Measurements from ENCODE around the gene SIDT1.

Gene SIDT1

DNA sequence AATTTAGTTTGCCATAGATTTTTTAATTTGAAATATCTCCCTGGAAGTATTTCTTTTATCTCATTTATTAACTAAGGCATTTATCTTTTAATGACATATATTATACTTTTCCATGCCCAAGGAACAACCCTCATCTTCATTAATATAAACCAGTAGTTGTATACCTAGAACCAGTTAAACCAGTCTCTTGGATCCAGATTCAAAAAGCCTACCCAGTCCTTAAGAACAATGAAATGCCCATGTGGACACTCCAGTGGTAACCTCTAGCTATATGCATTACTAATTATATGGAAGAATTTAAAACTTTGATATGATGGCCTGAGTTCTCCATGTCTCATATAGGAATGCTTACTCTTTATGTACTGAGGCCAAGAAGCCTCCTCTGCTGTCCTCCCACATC, 4.8 kb downstream of the SIDT1 start:
- no peak overlapping the region for H3K4me3 ChIP-seq (ENCODE audit: insufficient read depth, low read depth, low read length, poor library complexity, severe bottlenecking)
- no peak for DNase-seq
- peaks cover 9% of the 10 kb centered on the region for H3K36me3 ChIP-seq (ENCODE audit: control insufficient read depth, insufficient read depth, low read length)
- no peak overlapping the region for H3K27ac ChIP-seq (ENCODE audit: insufficient read depth, low read length, poor library complexity, severe bottlenecking)
- no peaks in the 10 kb centered on the region for H3K9me3 ChIP-seq (ENCODE audit: control insufficient read depth, low read length)
- no peaks in the 10 kb centered on the region for H3K27me3 ChIP-seq (replicated peaks; ENCODE audit: control insufficient read depth, insufficient read depth, low read length, poor library complexity, severe bottlenecking)
- peaks cover 8% of the 10 kb centered on the region for H3K4me1 ChIP-seq (ENCODE audit: control insufficient read depth, insufficient read depth, low read length, poor library complexity, severe bottlenecking)

DNA sequence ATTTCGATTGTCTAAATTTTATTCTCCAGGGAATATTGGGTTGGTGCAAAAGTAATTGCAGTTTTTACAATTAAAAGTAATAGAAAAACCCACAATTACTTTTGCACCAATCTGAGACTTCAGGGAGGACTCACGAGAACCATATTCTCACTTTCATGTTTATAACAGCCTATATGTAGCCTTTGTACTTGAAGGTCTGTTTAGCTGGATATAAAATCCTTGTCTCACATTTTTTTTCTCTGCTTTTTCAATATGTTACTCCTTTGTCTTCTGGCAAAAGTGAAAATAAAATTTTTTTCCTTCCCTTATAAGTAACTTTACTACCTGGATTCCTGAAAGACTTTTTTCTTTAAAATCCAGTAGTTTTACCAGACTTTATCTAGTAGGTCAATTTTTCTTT, 9.2 kb downstream of the SIDT1 start:
- Histone ChIP-seq H3K4me3 (ENCODE audit: insufficient read depth, low read depth, low read length, poor library complexity, severe bottlenecking) (no peak overlapping the region), H3K27me3 (replicated peaks; ENCODE audit: control insufficient read depth, insufficient read depth, low read length, poor library complexity, severe bottlenecking) (no peaks in the 10 kb centered on the region), H3K9me3 (ENCODE audit: control insufficient read depth, low read length) (no peaks in the 10 kb centered on the region), H3K36me3 (ENCODE audit: control insufficient read depth, insufficient read depth, low read length) (peaks cover 18% of the 10 kb centered on the region), H3K27ac (ENCODE audit: insufficient read depth, low read length, poor library complexity, severe bottlenecking) (no peak overlapping the region), H3K4me1 (ENCODE audit: control insufficient read depth, insufficient read depth, low read length, poor library complexity, severe bottlenecking) (no peaks in the 10 kb centered on the region)
- DNase-seq, result no peak

DNA sequence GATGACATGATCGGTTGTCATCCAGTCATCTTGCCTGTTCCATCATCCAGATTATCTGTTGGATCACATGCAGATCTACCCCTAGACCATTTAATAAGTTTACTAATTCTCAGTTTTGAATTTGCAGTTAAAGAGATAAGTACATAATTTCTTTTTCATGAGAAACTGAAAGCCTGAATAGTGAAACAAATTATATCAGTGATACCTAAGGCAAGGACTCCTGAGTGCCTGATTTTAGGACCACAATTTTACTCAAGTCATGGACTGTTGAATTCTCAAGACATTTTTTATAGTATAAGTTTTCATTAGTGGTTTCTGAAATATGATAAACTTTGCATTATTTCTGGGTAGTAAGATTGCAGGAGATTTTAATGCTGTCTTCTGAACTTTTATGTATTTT, 13.2 kb downstream of the SIDT1 start:
- Histone ChIP-seq H3K27me3 (replicated peaks; ENCODE audit: control insufficient read depth, insufficient read depth, low read length, poor library complexity, severe bottlenecking) (no peaks in the 10 kb centered on the region), H3K27ac (ENCODE audit: insufficient read depth, low read length, poor library complexity, severe bottlenecking) (no peak overlapping the region), H3K36me3 (ENCODE audit: control insufficient read depth, insufficient read depth, low read length) (peaks cover 8% of the 10 kb centered on the region), H3K4me1 (ENCODE audit: control insufficient read depth, insufficient read depth, low read length, poor library complexity, severe bottlenecking) (no peaks in the 10 kb centered on the region), H3K4me3 (ENCODE audit: insufficient read depth, low read depth, low read length, poor library complexity, severe bottlenecking) (no peak overlapping the region), H3K9me3 (ENCODE audit: control insufficient read depth, low read length) (no peaks in the 10 kb centered on the region)
- DNase-seq, result no peak

DNA sequence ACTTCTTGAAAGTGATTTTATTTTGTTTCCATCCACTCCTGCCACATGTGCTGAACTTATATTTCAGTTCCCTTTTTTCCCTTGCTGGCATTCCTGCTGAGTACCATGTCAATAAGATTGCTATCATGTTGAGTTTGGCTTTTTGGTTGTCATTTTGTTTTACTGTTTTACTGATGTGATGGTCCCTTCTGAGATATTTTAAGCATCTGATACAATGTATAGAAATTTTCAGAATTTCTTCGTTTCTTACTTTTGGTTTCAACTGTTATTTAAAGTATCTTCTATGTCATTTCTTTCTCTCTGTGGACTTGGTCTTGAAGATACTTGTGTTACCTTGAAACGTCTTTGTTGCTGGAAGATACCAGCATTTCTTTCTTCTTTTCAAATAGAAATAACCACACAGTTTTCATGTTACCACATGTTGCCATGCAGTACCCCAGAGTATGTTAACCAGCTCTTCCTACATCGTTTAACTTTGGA, 14.1 kb downstream of the SIDT1 start:
- H3K4me1 ChIP-seq (ENCODE audit: control insufficient read depth, insufficient read depth, low read length, poor library complexity, severe bottlenecking), result no peaks in the 10 kb centered on the region
- no peaks in the 10 kb centered on the region for H3K9me3 ChIP-seq (ENCODE audit: control insufficient read depth, low read length)
- H3K27ac ChIP-seq (ENCODE audit: insufficient read depth, low read length, poor library complexity, severe bottlenecking), result no peak overlapping the region
- H3K36me3 ChIP-seq (ENCODE audit: control insufficient read depth, insufficient read depth, low read length), result peaks cover 8% of the 10 kb centered on the region
- H3K27me3 ChIP-seq (replicated peaks; ENCODE audit: control insufficient read depth, insufficient read depth, low read length, poor library complexity, severe bottlenecking), result no peaks in the 10 kb centered on the region
- H3K4me3 ChIP-seq (ENCODE audit: insufficient read depth, low read depth, low read length, poor library complexity, severe bottlenecking), result no peak overlapping the region
- no peak for DNase-seq

DNA sequence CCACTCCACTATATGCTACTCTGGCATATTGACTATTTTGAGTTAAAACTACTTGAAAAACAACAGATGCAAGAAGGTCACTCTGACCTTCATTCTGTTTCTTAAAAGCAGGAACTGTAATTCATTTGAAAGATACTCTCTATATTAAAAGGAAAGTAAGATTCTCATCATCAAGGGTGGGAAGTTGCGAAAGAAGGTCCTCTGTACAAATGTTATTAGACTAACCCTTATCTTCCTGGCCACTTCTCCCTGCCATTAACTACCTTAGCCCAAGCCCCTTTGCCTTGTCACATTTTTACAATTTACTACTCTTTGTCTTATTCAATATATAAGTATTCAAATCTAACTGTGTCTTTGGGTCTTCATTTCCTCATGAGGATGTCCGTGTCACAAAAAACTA, 16.1 kb downstream of the SIDT1 start:
- Histone ChIP-seq H3K4me3 (ENCODE audit: insufficient read depth, low read depth, low read length, poor library complexity, severe bottlenecking) (no peak overlapping the region), H3K27me3 (replicated peaks; ENCODE audit: control insufficient read depth, insufficient read depth, low read length, poor library complexity, severe bottlenecking) (no peaks in the 10 kb centered on the region), H3K36me3 (ENCODE audit: control insufficient read depth, insufficient read depth, low read length) (peaks cover 3% of the 10 kb centered on the region), H3K9me3 (ENCODE audit: control insufficient read depth, low read length) (no peaks in the 10 kb centered on the region), H3K4me1 (ENCODE audit: control insufficient read depth, insufficient read depth, low read length, poor library complexity, severe bottlenecking) (no peaks in the 10 kb centered on the region), H3K27ac (ENCODE audit: insufficient read depth, low read length, poor library complexity, severe bottlenecking) (no peak overlapping the region)
- DNase-seq, result no peak

DNA sequence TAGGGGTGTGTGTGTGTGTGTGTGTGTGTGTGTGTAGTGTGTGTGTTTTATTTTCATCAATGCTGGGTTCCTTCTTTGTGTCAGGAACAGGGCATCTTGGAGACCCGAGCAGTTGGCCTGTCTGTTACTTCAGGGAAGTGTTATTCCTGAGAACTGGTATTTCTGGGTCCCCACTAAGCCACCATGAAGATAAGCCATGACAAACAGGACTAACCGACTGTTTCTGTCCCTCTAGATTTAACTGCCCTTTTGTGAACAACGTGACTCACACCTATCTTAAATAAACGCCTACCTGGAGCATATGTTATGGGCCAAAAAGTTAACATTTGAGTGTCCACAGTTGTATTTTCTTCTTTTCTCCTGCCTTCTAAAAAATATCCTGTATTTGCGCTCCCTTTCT, 19.5 kb downstream of the SIDT1 start:
- Histone ChIP-seq H3K27me3 (replicated peaks; ENCODE audit: control insufficient read depth, insufficient read depth, low read length, poor library complexity, severe bottlenecking) (no peaks in the 10 kb centered on the region), H3K4me1 (ENCODE audit: control insufficient read depth, insufficient read depth, low read length, poor library complexity, severe bottlenecking) (no peaks in the 10 kb centered on the region), H3K27ac (ENCODE audit: insufficient read depth, low read length, poor library complexity, severe bottlenecking) (no peak overlapping the region), H3K9me3 (ENCODE audit: control insufficient read depth, low read length) (no peaks in the 10 kb centered on the region), H3K36me3 (ENCODE audit: control insufficient read depth, insufficient read depth, low read length) (no peaks in the 10 kb centered on the region), H3K4me3 (ENCODE audit: insufficient read depth, low read depth, low read length, poor library complexity, severe bottlenecking) (no peak overlapping the region)
- DNase-seq, result no peak

DNA sequence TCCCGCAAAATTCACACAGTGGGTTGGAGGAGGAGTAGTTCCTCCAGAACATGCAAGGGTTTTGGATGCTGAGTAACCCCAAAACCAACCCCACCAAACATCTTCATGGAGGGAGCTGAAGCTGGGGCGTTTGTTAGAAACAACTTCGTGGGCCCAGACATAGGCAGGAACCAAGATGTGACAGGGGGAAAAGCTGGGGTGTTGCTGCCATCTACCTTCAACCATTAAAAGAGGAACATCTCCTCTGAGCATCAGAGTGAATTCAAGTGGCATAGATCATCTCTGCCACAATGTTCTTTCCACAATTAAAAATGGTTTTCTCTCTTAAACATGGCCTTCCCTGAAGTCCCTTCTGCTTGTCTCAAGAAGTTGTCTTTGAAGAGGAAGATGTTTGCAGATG, 20.5 kb downstream of the SIDT1 start:
- Histone ChIP-seq H3K36me3 (ENCODE audit: control insufficient read depth, insufficient read depth, low read length) (no peaks in the 10 kb centered on the region), H3K27ac (ENCODE audit: insufficient read depth, low read length, poor library complexity, severe bottlenecking) (no peak overlapping the region), H3K4me1 (ENCODE audit: control insufficient read depth, insufficient read depth, low read length, poor library complexity, severe bottlenecking) (no peaks in the 10 kb centered on the region), H3K4me3 (ENCODE audit: insufficient read depth, low read depth, low read length, poor library complexity, severe bottlenecking) (no peak overlapping the region), H3K9me3 (ENCODE audit: control insufficient read depth, low read length) (no peaks in the 10 kb centered on the region), H3K27me3 (replicated peaks; ENCODE audit: control insufficient read depth, insufficient read depth, low read length, poor library complexity, severe bottlenecking) (no peaks in the 10 kb centered on the region)
- DNase-seq, result no peak

DNA sequence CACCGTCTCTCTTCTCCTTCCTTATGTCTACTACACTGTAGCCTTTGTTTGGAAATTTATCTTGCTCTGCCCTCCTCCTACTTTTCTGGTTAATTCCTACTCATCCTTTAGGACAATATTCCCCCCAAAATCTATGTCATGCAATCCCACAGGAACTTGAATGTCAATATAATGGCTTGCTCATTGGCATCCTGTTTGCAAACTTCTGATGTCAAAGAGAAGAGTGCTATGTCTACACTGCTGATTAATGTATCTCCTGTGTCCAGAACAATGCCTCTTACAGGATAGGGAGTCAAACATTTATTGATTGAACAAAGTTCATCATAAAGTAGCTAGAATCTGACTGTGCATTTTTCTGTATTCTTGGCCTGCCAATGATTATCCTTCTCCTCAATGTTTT, 22.8 kb downstream of the SIDT1 start:
- H3K27ac ChIP-seq (ENCODE audit: insufficient read depth, low read length, poor library complexity, severe bottlenecking), result no peak overlapping the region
- DNase-seq, result no peak
- no peaks in the 10 kb centered on the region for H3K27me3 ChIP-seq (replicated peaks; ENCODE audit: control insufficient read depth, insufficient read depth, low read length, poor library complexity, severe bottlenecking)
- H3K4me3 ChIP-seq (ENCODE audit: insufficient read depth, low read depth, low read length, poor library complexity, severe bottlenecking), result no peak overlapping the region
- no peaks in the 10 kb centered on the region for H3K36me3 ChIP-seq (ENCODE audit: control insufficient read depth, insufficient read depth, low read length)
- no peaks in the 10 kb centered on the region for H3K9me3 ChIP-seq (ENCODE audit: control insufficient read depth, low read length)
- peaks cover 2% of the 10 kb centered on the region for H3K4me1 ChIP-seq (ENCODE audit: control insufficient read depth, insufficient read depth, low read length, poor library complexity, severe bottlenecking)

DNA sequence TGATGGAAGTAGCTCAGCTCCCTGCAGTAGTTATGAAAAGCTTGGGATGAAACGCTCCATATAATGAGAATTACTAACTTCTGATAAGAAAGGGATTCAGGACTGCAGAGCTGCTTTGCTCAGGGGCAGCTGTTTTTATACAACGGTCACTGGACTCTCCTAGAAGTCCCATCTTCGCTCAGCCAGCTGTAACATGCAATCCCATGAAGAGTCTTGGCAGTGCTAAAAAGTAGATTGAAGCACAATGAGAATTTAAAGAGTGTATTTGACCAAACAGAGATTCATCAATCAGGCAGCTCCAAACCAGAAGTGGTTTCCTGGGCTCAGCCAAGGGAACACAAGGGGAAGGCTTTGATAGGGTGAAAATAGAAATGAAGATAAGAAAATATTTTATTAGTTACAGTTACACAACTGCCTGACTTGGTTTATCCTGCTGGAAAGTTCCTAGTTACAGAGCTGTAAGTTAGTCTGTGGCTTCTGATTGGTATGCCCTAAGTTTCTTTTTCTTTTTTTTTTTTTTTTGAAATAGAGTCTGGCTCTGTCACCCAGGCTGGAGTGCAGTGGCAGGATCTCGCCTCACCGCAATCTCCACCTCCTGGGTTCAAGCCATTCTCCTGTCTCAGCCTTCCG, 24.1 kb downstream of the SIDT1 start:
- peaks cover 15% of the 10 kb centered on the region for H3K4me1 ChIP-seq (ENCODE audit: control insufficient read depth, insufficient read depth, low read length, poor library complexity, severe bottlenecking)
- H3K36me3 ChIP-seq (ENCODE audit: control insufficient read depth, insufficient read depth, low read length), result no peaks in the 10 kb centered on the region
- H3K27me3 ChIP-seq (replicated peaks; ENCODE audit: control insufficient read depth, insufficient read depth, low read length, poor library complexity, severe bottlenecking), result no peaks in the 10 kb centered on the region

DNA sequence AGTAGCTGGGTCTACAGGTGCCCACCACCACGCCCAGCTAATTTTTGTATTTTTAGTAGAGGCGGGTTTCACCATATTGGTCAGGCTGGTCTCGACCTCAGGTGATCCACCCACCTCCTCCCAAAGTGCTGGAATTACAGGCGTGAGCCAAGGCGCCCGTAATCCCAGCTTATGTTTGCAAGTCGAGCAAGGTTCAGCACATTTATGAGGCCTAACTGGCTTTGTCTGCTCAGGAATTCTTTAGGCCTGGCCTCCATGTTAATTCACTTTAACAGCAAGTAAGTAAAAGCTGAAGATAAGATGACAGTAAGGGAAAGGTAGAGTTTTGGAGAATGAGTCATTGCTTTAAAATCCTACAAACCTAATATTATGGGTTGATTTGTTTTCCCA, 24.6 kb downstream of the SIDT1 start:
- no peaks in the 10 kb centered on the region for H3K27me3 ChIP-seq (replicated peaks; ENCODE audit: control insufficient read depth, insufficient read depth, low read length, poor library complexity, severe bottlenecking)
- peaks cover 20% of the 10 kb centered on the region for H3K4me1 ChIP-seq (ENCODE audit: control insufficient read depth, insufficient read depth, low read length, poor library complexity, severe bottlenecking)
- no peak overlapping the region for H3K4me3 ChIP-seq (ENCODE audit: insufficient read depth, low read depth, low read length, poor library complexity, severe bottlenecking)
- DNase-seq, result no peak
- no peaks in the 10 kb centered on the region for H3K9me3 ChIP-seq (ENCODE audit: control insufficient read depth, low read length)
- no peaks in the 10 kb centered on the region for H3K36me3 ChIP-seq (ENCODE audit: control insufficient read depth, insufficient read depth, low read length)
- no peak overlapping the region for H3K27ac ChIP-seq (ENCODE audit: insufficient read depth, low read length, poor library complexity, severe bottlenecking)

More for the DNA sequence above, 24.1 kb downstream of the SIDT1 start:
- Histone ChIP-seq H3K4me3 (ENCODE audit: insufficient read depth, low read depth, low read length, poor library complexity, severe bottlenecking) (no peak overlapping the region), H3K27ac (ENCODE audit: insufficient read depth, low read length, poor library complexity, severe bottlenecking) (no peak overlapping the region), H3K9me3 (ENCODE audit: control insufficient read depth, low read length) (no peaks in the 10 kb centered on the region)
- DNase-seq, result no peak

Data from effector memory CD4-positive, alpha-beta T cell (primary cell).